Measurements from ENCODE around the gene NRSN2.
"Not testable (repeated sequence)": the region's sequence is repeated elsewhere in the genome, so short reads cannot be mapped to it uniquely, and the experiment has no call there.

NRSN2 gene

DNA sequence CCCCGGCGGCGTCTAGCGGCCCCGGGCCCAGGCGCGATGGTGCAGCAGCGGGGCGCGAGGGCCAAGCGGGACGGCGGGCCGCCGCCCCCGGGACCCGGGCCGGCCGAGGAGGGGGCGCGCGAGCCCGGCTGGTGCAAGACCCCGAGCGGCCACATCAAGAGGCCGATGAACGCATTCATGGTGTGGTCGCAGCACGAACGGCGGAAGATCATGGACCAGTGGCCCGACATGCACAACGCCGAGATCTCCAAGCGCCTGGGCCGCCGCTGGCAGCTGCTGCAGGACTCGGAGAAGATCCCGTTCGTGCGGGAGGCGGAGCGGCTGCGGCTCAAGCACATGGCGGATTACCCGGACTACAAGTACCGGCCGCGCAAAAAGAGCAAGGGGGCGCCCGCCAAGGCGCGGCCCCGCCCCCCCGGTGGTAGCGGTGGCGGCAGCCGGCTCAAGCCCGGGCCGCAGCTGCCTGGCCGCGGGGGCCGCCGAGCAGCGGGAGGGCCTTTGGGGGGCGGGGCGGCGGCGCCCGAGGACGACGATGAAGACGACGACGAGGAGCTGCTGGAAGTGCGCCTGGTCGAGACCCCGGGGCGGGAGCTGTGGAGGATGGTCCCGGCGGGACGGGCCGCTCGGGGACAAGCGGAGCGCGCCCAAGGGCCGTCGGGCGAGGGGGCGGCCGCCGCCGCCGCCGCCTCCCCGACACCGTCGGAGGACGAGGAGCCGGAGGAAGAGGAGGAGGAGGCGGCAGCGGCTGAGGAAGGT is 20.8 kb upstream of the NRSN2 start:
- peak; percentile 47 for DNase-seq

DNA sequence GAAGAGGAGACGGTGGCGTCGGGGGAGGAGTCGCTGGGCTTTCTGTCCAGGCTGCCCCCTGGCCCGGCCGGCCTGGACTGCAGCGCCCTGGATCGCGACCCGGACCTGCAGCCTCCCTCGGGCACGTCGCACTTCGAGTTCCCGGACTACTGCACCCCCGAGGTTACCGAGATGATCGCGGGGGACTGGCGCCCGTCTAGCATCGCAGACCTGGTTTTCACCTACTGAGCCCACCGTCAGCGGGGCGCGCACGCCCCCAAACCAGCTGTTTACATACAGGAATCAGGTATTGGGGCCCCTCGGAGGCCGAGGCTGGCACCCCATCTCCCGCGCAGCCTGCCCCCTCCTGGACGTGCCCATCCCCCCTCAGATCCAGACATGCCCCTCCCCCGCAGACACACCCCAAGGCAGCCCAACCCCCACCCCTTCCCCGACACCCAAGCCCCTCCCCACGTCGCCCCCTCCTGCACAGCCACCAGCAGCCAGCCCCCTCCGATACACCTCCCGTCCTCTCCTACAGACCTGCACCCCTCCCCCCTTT is 20.2 kb upstream of the NRSN2 start:
- DNase-seq, result no peak

DNA sequence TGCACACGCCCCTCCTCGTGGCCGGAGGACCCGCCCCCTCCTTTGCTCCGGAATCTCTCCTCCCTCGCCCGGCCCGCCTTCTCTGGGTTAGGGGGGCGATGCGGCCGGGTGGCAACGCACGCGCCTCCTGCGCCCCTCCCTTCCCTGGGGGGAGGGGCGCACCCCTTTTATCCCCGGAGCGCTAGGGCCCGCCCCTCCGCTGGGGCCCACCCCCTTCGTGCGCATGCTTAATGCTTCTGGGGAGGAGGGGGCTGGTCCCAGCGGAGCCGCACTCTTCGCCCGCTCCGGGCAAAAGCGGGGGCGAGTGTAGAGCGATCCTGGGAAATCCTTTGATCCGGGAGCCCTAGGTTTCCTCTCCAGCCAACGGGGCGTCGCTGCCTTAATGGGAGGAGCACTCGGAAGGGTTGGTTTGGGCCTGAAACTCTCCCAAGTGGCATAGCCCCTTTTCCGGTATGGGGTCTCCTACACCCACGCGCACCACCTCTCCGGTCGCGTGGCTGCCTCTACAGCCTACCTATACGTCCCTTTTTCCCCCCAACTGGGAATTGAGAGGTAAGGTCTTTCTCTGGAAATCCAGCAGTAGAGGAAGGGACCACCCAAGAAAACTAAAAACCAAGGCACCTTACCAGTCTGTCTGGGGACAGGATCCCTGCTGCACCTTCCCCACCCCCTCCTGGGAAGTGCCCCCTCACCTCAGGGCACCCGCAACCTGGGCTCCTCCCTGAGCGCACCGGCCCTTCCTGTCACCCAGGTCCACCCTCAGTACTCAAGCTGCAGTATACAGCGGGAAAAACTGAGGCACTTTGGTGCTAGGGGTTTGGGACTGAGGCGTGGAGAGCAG is 19.5 kb upstream of the NRSN2 start:
- peak; percentile 75 for DNase-seq

DNA sequence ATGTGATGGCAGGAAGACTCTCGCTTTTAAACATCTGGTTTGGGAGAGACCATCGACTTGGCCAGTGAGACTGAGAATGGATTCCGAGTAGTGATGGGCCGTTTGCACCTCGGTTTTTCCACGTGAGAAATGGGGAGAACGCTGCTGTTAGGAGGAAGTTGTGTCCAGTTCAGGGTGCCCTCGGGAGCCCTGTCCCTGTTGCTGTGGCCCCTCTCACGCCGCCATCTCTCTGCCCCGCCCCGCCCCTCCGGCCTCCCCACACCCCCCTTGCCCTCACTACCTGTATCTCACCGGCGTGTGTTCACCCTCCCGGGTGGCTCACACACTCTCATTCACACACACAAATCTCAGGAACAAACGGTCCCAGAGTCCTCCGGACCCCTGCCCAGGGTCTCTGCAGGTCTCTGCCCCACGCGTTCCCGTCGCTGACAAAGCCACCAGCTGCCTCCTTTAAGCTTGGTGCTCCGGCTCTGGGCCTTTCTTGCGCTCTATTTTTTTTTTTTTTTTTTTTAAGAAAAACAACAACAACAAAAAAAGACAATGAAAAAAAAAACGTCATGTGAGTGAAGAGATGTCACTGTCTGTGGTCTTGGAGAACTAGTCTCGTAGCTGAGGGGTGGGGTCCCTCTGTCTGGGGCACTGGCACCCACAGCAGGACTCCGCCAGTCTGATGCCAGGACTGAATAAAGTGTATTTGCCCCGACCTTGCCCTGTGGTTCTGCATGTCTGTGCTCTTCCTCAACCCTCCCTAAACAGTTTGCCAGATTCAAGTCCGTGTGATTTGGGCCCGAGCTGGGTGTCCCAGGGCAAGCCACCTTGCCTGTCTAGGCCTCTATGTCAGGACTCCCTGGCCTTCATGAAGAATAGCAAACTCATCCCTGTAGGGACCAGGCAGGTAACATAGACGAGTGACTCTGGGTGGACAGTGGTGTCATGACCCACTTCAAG is 18.6 kb upstream of the NRSN2 start:
- DNase-seq, result no peak

DNA sequence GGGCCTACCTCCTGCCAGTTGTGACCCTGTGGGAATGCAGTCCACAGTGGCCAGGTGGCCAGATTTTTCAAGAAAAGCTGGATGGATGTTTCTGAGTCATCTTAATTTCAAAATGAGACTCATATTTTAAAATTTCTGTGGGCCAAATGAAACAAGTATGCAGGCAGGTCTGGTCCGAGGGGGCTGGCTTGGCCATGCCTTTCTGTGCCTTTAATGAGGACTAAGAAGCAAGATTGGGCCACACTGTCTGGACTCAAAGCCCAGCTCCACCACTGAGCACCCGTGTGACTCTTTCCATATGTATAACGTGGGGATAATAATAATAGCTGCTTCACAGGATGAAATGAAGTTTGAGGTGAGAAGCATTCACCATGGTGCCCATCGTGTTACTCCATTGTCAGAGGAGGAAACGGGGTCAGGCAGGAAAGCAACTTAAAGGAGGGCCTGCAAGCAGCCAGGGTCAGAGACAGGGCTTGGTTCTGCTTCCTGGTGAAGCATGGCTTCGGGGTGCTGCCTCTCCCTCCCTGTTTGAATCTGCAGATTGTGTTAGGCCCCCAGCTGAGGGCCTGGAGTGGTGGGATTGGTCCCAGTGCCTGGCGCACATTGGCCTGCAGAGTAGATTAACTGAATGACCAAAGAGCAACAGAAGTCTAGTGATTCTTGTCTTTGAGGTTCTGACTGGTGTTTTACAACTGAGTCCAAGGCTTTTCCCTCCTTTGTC is 17.8 kb upstream of the NRSN2 start:
- no peak for DNase-seq

DNA sequence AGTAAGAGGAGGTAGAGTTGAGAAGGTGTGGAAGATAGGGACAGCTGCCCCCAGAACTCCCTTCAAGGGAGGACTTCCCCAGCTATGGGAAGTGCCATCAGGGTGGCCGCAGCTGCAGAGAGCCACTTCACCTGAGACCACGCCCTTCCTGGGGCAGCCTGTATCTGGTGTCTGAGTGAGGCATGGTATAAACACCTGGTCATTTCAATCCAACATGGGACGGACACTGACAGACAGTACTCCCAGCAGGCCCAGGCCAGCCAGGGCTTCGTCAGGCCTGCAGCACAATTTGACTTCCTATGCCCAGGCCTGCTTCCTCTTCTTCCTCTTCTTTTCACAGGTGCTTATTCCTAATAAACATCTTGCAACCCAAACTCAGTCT is 17.1 kb upstream of the NRSN2 start:
- DNase-seq, result no peak

DNA sequence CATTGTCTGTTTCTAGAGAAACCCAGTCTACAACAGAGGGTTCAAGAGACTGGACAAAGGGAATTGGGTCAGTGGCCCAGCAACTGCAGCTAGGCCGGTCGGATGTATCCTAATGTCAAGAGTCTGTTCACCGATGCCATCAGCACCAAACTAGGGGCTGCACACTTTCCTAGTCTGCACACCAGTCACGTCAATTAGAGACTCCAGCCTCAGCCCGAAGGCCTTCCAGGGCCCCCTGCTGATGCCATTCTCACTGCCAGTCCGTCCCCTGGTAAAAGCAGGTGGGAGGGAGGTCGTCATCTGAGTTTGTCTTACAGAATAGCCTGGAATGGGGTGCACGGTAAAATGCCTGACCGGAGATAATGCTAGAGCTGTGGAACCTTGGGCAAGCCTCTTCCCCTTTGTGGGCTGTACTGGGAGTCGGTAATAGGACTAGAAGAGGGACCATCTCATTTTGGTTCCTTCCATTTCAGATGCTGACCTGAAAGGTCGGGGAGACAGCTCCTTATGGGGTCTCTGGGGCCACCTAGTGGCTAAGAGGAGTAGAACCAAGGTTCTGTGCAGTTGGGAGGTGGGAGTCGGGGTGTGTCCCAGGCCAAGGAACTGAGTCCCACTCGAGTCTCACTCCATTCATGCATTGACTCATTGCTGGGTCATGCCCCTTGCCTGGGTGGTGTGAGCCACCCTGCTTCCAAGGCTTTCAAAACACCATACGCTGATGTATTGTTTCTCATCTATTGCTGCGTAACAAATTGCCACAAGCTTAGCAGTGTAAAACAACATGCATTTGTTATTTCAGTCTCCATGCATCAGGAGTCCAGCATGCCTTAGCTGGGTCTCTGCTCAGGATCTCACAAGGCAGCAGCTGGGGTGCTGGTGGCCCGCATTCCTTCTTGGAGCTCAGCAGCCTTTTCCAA is 16.4 kb upstream of the NRSN2 start:
- DNase-seq, result peak; percentile 79

DNA sequence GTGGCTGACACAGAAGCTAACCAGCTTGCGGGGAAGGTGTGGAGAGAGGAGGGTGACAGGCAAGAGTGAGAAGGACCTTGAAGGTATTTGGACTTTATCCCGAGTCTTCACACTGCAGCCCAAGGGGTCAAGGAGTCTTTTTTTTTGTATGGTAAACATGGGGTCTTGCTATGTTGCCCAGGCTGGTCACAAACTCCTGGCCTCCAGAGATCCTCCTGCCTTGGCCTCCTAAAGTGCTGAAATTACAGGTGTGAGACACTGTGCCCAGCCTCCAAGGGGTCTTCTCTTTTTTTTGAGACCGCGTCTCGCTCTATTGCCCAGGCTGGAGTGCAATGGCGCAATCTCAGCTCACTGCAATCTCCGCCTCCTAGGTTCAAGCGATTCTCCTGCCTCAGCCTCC is 12.3 kb upstream of the NRSN2 start:
- DNase-seq, result no peak

DNA sequence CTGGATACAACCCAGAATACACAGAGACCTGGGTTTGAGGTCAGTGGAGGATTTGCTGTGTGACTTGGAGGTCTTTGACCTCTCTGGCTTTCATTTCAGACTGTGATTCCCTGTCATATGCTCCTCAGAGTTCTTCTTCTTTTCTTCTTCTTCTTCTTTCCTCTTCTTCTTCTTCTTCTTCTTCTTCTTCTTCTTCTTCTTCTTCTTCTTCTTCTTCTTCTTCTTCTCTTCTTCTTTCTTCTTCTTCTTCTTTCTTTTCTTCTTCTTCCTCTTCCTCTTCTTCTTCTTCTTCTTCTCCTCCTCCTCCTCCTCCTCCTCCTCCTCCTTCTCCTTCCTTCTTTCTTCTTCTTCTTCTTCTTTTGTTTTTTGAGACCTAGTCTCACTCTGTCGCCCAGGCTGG is 10.9 kb upstream of the NRSN2 start:
- DNase-seq, result not testable (repeated sequence)

DNA sequence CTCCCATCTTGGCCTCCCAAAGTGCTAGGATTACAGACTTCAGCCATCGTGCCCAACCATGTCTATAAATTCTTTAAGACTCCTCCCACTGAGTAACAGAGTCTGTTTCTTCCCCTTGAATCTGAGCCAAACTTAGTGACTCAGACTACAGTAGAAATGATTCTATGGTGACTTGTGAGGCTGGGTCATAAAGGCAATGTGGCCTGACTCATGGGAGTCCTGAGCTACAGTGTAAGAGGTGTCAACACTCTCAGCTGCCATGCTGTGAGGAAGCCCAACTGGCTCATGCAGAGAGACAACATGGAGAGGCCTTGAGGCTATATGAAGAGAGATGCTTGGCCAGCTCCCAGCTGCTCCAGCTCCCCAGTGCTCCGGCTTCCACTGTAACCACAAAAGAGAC is 5.2 kb upstream of the NRSN2 start:
- peak; percentile 44 for DNase-seq

DNA sequence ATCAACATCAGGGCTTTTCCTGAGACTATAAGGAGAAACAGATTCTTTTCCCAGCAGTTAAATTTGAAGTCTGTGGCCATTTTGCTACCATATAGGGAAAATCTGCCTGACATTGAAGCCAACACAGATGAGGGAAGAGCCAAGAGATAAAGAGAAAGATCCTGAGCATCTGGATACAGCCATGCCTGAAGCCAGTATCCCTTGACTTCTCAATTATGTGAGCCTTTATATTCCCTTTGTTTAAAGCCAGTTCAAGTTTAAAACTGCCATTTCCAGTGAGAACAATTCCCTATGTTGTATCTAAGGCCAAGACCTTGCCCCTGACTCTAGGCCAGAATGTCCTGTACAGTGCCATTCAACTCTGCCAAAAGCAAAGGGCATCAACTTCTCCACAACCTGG is 3.8 kb upstream of the NRSN2 start:
- no peak for DNase-seq

DNA sequence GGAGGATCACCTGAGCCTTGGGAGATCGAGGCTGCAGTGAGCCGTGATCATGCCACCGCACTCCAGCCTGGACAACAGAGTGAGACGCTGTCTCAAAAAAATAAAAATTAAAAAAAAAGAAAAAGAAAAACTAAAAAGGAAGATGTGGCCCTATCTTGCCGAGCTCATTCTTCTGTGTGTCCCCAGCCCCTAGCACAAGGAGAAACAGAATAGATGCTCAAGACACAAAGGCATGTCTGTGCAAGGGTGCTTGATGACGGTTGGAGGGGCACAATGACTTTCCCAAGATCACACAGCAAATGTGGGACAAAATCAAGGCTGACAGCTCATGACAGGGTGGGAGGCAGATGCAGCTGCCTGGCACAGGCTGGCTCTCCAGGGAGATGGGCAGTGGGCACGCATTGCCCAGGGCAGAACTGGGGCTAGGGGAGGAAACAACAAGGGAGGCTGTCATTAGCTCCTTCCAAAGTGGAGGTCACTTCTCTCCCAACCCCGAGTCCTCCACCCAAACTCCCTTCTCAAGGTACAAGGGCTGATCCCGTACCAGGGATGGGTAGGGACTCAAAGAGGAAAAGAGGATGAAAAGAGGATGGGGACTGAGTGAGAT is 775 bp upstream of the NRSN2 start:
- no peak for DNase-seq

DNA sequence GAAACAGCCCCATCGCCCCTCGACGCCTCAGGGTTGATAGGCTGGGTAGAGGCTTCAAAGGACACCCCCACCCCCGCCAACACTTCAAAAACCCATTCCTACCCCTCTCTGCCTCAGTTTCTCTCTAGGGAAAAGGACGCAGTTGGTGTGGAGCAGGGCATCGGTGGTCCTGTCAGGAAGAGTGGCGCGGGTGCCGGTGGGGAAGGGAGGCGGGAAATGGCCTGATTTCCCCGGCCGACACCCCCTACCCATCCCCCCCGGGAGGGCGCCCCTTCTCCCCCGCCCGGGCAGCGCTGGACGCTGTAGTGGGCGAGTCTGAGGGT is 367 bp downstream of the NRSN2 start:
- no peak for DNase-seq

DNA sequence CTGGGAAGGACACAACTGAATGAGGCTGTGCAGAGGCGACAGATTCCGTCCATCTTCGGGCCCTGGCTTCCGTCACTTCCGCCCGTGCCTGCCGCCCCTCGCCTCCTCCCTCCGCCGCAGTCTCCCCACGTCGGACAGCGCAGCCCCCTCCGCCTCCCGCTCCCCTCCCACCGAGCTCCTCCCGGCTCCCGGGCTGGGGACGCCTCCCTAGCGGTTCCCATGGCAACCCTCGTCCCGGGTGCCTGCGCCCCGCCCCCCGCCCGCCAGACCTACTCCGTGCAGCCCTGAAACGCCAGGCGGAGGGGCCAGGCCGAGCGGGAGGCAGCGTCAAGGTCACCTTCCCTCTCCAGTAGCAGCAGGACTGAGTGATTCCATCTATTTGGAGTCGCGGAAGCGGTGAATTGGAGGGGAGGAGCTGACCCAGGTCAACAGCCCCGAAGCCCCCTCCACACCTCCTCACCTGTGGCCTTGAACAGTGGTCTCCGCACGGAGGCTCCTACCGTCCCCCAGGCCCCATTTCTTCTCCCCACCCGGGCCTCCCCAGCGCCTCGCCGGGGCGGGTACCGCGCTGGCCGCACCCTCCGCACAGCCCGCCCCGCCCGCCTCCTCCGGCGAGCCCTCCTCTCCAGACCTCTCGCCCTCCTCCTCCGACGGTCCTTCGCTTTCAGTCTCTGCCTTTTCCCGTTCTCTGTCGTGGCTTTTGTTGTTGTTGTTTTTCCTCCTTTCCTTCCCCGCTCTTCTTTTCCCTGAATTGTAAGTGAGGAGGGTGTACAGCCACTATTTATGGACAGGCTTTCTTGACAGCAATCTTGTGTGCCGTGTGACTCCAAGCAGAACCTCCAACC is 951 bp downstream of the NRSN2 start:
- DNase-seq, result peak; percentile 83

DNA sequence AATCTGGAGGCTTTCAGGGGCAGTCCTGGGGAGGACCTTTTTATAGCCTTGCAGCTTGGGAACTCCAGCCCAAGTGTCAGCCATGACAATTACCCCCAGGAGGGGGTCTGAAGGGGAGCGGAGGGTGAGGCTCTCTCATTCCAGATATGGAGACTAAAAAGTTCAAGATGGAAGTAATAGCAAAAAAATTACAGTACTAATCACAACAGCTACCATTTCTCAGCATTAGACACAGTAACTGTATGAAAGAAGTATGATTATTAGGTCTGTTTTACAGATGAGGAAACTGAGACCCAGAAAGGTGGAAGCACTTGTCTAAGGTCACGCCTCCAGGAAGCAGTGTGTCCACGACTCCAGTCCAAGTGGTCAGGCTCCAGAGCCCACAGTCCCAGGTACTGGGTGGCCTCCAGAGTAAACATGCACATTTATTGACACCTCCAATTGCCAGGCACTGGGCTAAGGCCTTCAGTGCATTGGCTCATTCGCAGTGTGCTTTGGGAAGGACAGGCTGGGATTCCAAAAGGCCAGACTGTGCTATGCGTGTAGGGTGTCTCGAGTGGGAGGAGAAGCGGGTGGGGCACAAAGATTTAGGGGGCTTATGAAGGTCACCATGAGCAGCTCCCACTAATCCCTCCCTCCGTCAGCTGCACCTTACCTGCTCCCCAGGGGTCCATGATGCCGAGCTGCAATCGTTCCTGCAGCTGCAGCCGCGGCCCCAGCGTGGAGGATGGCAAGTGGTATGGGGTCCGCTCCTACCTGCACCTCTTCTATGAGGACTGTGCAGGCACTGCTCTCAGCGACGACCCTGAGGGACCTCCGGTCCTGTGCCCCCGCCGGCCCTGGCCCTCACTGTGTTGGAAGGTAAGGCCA is 2.3 kb downstream of the NRSN2 start:
- no peak for DNase-seq

DNA sequence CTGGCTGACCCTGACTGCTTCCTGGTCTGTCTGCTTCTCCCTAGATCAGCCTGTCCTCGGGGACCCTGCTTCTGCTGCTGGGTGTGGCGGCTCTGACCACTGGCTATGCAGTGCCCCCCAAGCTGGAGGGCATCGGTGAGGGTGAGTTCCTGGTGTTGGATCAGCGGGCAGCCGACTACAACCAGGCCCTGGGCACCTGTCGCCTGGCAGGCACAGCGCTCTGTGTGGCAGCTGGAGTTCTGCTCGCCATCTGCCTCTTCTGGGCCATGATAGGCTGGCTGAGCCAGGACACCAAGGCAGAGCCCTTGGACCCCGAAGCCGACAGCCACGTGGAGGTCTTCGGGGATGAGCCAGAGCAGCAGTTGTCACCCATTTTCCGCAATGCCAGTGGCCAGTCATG is 6.3 kb downstream of the NRSN2 start:
- DNase-seq, result no peak

DNA sequence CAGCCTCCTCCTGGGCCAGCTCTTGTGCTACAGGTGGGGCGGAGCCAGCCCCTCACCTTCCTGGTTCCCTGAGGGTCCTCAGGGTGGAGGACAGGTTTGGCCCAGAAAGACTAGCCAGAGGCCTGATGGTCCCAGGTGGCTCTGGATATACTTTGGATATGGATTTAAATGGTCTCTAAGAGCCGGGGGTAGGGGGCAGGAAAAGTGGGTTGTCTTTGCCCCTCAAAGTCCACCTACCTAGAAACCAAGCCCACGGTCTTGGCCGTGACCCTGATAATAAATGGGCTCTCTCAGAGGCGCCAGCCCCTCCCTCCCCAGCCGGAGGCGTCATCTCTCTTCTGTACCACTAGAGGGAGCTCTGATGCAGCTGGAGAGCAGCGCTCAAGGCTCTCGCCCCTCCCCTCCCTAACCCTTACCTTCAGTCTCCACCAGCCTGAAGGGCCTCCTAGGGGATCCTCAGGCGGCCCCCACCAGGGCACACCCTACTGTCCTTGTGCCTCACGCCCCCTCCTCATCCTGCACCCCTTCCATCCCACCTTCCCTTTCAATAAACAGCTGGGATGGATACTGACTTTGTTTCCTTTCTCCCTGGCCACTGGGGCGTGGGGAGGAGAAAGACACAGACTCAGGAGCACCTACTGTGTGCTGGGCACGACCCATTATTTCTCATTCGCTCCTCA is 7.5 kb downstream of the NRSN2 start:
- peak; percentile 87 for DNase-seq

DNA sequence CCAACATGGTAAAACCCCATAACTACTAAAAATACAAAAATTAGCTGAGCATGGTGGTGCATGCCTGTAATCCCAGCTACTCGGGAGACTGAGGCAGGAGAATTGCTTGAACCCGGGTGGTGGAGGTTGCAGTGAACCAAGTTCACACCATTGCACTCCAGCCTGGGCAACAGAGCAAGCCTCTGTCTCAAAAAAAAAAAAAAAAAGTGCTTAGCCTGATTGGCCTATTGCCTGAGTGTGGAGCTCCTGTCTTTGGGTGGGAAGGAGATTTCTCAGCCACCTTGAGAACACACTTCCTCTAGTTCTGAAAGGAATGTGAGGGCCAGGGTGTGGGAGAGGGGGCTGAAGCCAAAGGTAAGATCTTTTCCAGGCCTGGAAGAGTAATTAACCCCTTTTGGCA is 9.2 kb downstream of the NRSN2 start:
- not testable (repeated sequence) for DNase-seq

Data from activated CD4-positive, alpha-beta T cell treated with anti-CD3 and anti-CD28 coated beads, Interleukin-10, Interleukin-2, amounts not matched to agents 100 ng/mL and 50 ng/mL, durations not matched to agents 16 hours and 8 hours (primary cell).